LNCaP clone FGC (cell line): ENCODE measurements around the gene LRRC4C.
A peak's percentile ranks its signal among the peaks of the same experiment; 100 is the strongest.

ENCODE experiments used
- DNase-seq: peaks from one replicate; pipeline ENCODE4 v3.0.0-alpha.2; 2011; ENCODE audit warnings: low read depth
- H3K4me3 ChIP-seq: 2 replicates; pipeline ENCODE4 v1.5.1; 2011; ENCODE audit warnings: mild to moderate bottlenecking, low read depth, low read length, control low read depth
- TF ChIP-seq, protein P1 (sequence below): IDR thresholded peaks from 2 replicates; pipeline ENCODE4 v1.5.1; 2012; ENCODE audit warnings: mild to moderate bottlenecking; ENCODE audit not compliant: control insufficient read depth, insufficient read depth; ENCODE audit errors: extremely low read depth

Gene LRRC4C

DNA sequence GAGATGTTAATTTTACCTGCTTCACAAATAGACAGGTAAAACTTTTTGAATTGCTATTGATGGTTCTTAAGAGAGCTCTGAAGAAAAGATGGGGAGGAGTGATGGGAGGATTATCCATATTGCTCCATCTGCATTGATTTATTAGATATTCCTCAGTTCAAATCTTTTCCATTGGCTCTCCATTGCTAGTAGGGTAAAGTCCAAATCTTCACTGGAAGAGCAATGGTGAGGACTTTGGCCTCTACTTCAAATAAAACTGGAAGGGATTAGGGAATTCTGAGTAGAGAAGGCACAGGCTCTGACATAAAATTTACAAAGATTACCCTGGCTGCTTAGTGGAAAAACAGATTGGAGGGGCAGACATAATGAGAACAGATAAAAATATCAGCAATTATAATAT lies 1024.1 kb downstream of the LRRC4C start:
- no peak for DNase-seq
- TF ChIP-seq, protein P1, sequence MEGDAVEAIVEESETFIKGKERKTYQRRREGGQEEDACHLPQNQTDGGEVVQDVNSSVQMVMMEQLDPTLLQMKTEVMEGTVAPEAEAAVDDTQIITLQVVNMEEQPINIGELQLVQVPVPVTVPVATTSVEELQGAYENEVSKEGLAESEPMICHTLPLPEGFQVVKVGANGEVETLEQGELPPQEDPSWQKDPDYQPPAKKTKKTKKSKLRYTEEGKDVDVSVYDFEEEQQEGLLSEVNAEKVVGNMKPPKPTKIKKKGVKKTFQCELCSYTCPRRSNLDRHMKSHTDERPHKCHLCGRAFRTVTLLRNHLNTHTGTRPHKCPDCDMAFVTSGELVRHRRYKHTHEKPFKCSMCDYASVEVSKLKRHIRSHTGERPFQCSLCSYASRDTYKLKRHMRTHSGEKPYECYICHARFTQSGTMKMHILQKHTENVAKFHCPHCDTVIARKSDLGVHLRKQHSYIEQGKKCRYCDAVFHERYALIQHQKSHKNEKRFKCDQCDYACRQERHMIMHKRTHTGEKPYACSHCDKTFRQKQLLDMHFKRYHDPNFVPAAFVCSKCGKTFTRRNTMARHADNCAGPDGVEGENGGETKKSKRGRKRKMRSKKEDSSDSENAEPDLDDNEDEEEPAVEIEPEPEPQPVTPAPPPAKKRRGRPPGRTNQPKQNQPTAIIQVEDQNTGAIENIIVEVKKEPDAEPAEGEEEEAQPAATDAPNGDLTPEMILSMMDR, result no peak
- H3K4me3 ChIP-seq, result no peak overlapping the region

DNA sequence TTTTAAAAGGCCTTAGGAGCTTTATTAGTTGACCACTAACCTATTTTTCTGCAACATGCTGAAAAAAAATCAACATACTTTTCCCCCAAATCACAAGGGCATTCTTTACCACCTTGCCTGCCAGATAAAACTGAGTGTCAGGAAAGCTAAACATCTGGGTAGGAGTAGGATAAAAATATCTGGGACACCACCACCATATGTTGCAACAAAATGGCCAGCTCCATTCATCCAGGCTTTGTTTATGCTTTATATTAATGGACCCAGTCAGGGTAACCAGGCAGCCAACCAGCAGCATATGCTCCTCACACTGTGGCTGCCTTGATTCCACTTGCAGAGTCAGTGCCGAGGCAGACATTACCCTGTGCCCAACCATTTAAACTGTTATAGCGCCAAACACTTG lies 1024.5 kb downstream of the LRRC4C start:
- no peak for DNase-seq
- no peak overlapping the region for H3K4me3 ChIP-seq
- TF ChIP-seq, protein P1, result no peak

DNA sequence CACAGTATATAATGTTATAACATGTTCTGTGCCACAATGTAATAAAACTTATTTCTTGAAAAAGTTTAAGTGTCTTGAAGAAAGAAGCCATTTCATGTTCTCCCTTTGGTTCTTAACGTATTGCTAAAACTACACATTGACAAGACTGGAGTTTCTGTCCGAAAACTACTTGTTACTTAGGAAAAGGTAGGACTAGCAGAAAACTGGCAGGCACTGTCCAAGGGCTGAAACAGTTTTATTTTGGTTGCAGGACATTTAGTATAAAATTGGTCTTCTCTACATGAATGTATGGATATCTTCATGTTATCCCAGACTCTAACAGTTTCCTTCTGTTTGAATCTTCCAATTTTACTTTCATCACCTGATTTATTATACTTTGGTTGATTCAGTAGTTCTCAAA lies 1027.1 kb downstream of the LRRC4C start:
- DNase-seq, result no peak
- TF ChIP-seq, protein P1, result no peak
- H3K4me3 ChIP-seq, result no peak overlapping the region

DNA sequence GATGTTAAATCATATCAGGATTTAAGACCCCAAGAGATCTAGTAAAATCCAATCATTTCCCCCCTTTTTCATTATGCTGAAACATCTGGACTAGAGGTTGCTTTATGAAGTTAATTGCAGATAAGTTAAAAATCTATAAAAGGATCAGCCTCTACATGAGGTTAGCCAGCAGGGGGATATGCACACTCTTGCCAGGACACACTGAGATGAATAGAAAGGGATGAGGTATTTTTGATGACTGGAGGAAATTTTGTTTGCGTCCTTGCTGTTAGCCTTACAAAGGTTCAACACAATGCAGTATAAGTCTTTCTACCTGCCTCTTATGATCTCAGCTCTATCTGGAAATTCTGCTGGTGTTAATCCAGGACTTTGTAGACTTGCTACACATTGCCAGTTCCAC lies 1034.3 kb downstream of the LRRC4C start:
- TF ChIP-seq, protein P1, result 0 out of 2 replicates have a peak, but pooled peaks have one; percentile 7
- no peak overlapping the region for H3K4me3 ChIP-seq
- no peak for DNase-seq

DNA sequence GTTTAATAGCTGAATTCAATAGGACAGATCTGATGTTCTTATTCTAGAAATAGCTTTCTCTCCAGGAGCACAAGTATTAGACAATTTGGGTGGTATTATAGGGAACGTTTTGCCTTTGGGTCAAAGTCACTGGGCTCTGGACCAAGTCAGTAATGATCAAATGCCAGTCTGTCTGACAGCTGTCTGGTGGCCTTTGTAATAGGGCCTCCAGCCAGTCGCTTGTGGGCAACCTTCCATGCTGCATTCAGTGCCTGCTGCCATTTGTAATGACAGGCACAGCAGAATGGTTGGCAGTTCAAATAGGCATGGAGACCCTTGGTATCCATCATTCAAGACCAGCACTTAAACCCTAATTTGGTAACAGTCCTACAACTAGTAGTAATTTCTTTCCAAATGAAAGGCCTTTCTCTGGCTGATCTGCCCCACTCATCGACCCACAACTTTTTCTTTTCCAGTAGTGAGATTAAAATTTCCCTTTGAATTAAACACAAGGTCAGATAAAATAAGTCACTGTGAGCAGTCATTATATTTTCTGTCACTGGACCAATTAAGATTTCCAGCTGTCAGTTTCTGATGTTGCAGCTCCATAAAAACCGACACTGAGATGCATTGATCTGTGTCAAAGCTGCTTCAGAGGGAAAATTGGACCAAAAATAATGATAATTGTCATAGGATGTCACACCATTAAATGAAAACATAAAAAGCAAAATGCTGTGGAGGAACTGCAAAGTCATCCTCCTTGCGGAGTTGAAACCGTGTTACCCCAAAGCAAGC lies 1038.1 kb downstream of the LRRC4C start:
- no peak overlapping the region for H3K4me3 ChIP-seq
- DNase-seq, result no peak
- TF ChIP-seq, protein P1, result no peak

DNA sequence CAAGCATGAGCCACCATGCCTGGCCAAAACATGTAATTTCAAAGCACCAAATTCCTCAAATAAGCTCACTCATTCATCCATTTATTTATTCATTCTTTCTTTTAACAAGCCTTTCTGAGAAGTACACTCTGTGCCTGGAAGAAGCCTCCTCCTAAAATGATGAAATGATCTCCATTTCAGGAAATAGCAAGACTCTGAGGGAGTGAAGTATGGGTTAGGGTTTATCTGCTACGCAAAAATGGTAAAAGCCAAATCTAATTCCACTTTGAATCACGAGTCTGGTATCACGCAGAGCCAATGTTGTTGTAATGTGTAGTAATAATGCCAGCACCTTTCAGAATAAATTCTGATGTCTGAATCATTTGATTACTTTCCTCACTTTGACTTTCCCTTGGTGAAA lies 1041.8 kb downstream of the LRRC4C start:
- TF ChIP-seq, protein P1, result no peak
- no peak overlapping the region for H3K4me3 ChIP-seq
- no peak for DNase-seq

DNA sequence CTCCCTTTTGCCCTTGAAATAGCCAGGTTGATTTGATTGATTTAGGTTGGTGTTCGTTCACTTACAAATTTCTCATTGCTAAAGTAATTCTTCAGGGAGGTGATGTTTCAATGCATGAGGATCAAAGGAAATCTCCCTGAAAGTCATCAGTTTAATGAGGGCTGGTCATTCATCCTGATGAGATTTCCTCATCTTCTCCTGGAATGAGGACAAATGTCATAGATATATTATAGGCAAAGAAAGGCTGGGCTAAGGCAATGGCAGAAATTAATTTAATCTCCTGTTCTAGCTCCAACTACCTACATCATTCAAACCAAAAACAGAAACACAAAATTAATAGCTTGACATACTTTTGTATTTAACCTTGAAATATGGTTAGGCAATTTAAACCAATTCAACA lies 1052.1 kb downstream of the LRRC4C start:
- TF ChIP-seq, protein P1, result no peak
- no peak overlapping the region for H3K4me3 ChIP-seq
- DNase-seq, result no peak
